Hepatocyte (in vitro differentiated cells): Measurements from ENCODE around the gene AKAP13. TPM values are rescaled to one million over a fixed set of nuclear protein-coding genes. Genes with fewer than 3 reads are reported as not detected.

Experiments used
- DNase-seq: peaks from one replicate; pipeline ENCODE4 v3.0.0-alpha.2; 2016; ENCODE audit warnings: low spot score
- H2AFZ ChIP-seq: fragments of 200-600 bp; sonication (generic); 2 replicates; pipeline ENCODE4 v1.6.0; 2016; ENCODE audit warnings: antibody characterized with exemption, mild to moderate bottlenecking
- H3K27ac ChIP-seq: fragments of 200-600 bp; sonication (generic); 2 replicates; pipeline ENCODE4 v1.5.1; 2016; ENCODE audit warnings: mild to moderate bottlenecking
- H3K27me3 ChIP-seq: fragments of 200-600 bp; sonication (generic); 2 replicates; pipeline ENCODE4 v1.6.1; 2016
- H3K36me3 ChIP-seq: fragments of 200-600 bp; sonication (generic); replicated peaks from 2 replicates; pipeline ENCODE4 v1.5.1; 2016; ENCODE audit warnings: low read depth; ENCODE audit not compliant: insufficient read depth
- H3K4me1 ChIP-seq: fragments of 200-600 bp; sonication (generic); 2 replicates; pipeline ENCODE4 v1.5.1; 2016; ENCODE audit warnings: mild to moderate bottlenecking, moderate library complexity; ENCODE audit not compliant: insufficient read depth
- H3K4me2 ChIP-seq: fragments of 200-600 bp; sonication (generic); 2 replicates; pipeline ENCODE4 v1.6.0; 2016
- H3K4me3 ChIP-seq: fragments of 200-600 bp; sonication (generic); 2 replicates; pipeline ENCODE4 v1.5.1; 2016; ENCODE audit warnings: mild to moderate bottlenecking
- H3K79me2 ChIP-seq: fragments of 200-600 bp; sonication (generic); 2 replicates; pipeline ENCODE4 v1.6.0; 2017; ENCODE audit warnings: mild to moderate bottlenecking
- H3K9me2 ChIP-seq: fragments of 200-600 bp; sonication (generic); replicated peaks from 2 replicates; pipeline ENCODE4 v1.6.0; 2017; ENCODE audit warnings: mild to moderate bottlenecking; ENCODE audit not compliant: insufficient read depth
- H3K9me3 ChIP-seq: fragments of 200-600 bp; sonication (generic); 2 replicates; pipeline ENCODE4 v1.5.1; 2016; ENCODE audit warnings: low read depth, mild to moderate bottlenecking
- H4K20me1 ChIP-seq: fragments of 200-600 bp; sonication (generic); 2 replicates; pipeline ENCODE4 v1.6.0; 2016; ENCODE audit warnings: mild to moderate bottlenecking; ENCODE audit not compliant: insufficient read depth, poor library complexity, severe bottlenecking
- CTCF ChIP-seq: fragments of 200-600 bp; sonication (generic); IDR thresholded peaks from 2 replicates; pipeline ENCODE4 v1.5.1; 2016; ENCODE audit warnings: antibody characterized with exemption, mild to moderate bottlenecking; ENCODE audit not compliant: poor library complexity
- EZH2 ChIP-seq: fragments of 200-600 bp; sonication (generic); IDR thresholded peaks from 2 replicates; pipeline ENCODE4 v1.6.1; 2016; ENCODE audit warnings: antibody characterized with exemption, mild to moderate bottlenecking, borderline replicate concordance
- EZH2phosphoT487 ChIP-seq: fragments of 200-600 bp; sonication (generic); IDR thresholded peaks from one replicate; pipeline ENCODE4 v1.6.1; 2018; ENCODE audit warnings: antibody characterized with exemption, mild to moderate bottlenecking, low read depth, moderate library complexity; ENCODE audit not compliant: unreplicated experiment, severe bottlenecking
- WGBS: methylation state at CpG from one replicate; pipeline ENCODE4 v1.1.6; 2016; ENCODE audit warnings: low lambda C conversion rate; ENCODE audit errors: missing lambda C conversion rate; 5-methylcytosine and 5-hydroxymethylcytosine counted together
- polyA plus RNA-seq: library from polyadenylated mRNA; unstranded; fragments of >200 nt; fragmentation: Nextera tagmentation; extraction: Ambion mirVana; gene quantifications from 2 replicates; pipeline ENCODE4 v1.2.1, GENCODE V29; 2016
- total RNA-seq: library from RNA; depleted of rRNA; stranded (reverse); fragments of >200 nt; gene quantifications from 2 replicates; pipeline ENCODE4 v1.2.3, GENCODE V29; 2014

The AKAP13 gene
- total and polyA plus RNA-seq, 2 experiments from 2014 or later = 55.6 to 80.9 TPM

- Histone ChIP-seq H4K20me1 (no peaks in the 10 kb centered on the region), H3K79me2 (peaks cover 63% of the 10 kb centered on the region), H3K9me2 (no peaks in the 10 kb centered on the region), H3K4me3 (no peak overlapping the region), H3K4me1 (peaks cover 32% of the 10 kb centered on the region), H3K9me3 (no peaks in the 10 kb centered on the region), H3K36me3 (no peaks in the 10 kb centered on the region), H3K27ac (peak overlapping the region; percentile 84), H2AFZ (no peak overlapping the region), H3K4me2 (peak overlapping the region; percentile 70), H3K27me3 (no peaks in the 10 kb centered on the region)
- 23% methylated on average over 3 of the region's 3 CpGs for WGBS
- TF ChIP-seq EZH2phosphoT487 (no peak), CTCF (no peak), EZH2 (no peak)
- peak; percentile 32 for DNase-seq
Measured at GRCh38 chr15:85588677-85589076, 208.3 kb downstream of the AKAP13 start.

GRCh38 chr15:85589851-85590250 is 209.4 kb downstream of the AKAP13 start:
- no peak overlapping the region for H2AFZ ChIP-seq
- peak overlapping the region; percentile 70 for H3K4me2 ChIP-seq
- no peaks in the 10 kb centered on the region for H3K36me3 ChIP-seq
- no peaks in the 10 kb centered on the region for H3K9me2 ChIP-seq
- no peaks in the 10 kb centered on the region for H4K20me1 ChIP-seq
- WGBS = 50% methylated on average over 2 of the region's 2 CpGs
- H3K27me3 ChIP-seq = no peaks in the 10 kb centered on the region
- H3K79me2 ChIP-seq = peaks cover 63% of the 10 kb centered on the region
- TF ChIP-seq EZH2phosphoT487 (no peak), EZH2 (no peak), CTCF (no peak)
- H3K4me1 ChIP-seq = peaks cover 32% of the 10 kb centered on the region
- H3K9me3 ChIP-seq = no peaks in the 10 kb centered on the region
- H3K27ac ChIP-seq = peak overlapping the region; percentile 84
- DNase-seq = peak; percentile 26
- H3K4me3 ChIP-seq = no peak overlapping the region

GRCh38 chr15:85591622-85592021 is 211.2 kb downstream of the AKAP13 start:
- Histone ChIP-seq H3K79me2 (peaks cover 63% of the 10 kb centered on the region), H3K4me3 (no peak overlapping the region), H2AFZ (no peak overlapping the region), H3K27ac (no peak overlapping the region), H3K36me3 (no peaks in the 10 kb centered on the region), H3K4me1 (peaks cover 32% of the 10 kb centered on the region), H3K4me2 (no peak overlapping the region), H3K27me3 (no peaks in the 10 kb centered on the region), H3K9me3 (no peaks in the 10 kb centered on the region), H3K9me2 (no peaks in the 10 kb centered on the region), H4K20me1 (no peaks in the 10 kb centered on the region)
- TF ChIP-seq CTCF = no peak
- TF ChIP-seq EZH2phosphoT487 = no peak
- no peak for TF ChIP-seq EZH2
- DNase-seq = no peak
- WGBS = 94% methylated on average over 4 of the region's 4 CpGs

- Histone ChIP-seq H3K4me2 (no peak overlapping the region), H3K9me3 (no peaks in the 10 kb centered on the region), H2AFZ (no peak overlapping the region), H3K4me1 (peaks cover 32% of the 10 kb centered on the region), H3K36me3 (no peaks in the 10 kb centered on the region), H3K4me3 (no peak overlapping the region), H3K27ac (peak overlapping the region; percentile 3), H3K27me3 (no peaks in the 10 kb centered on the region), H3K9me2 (no peaks in the 10 kb centered on the region), H3K79me2 (peaks cover 65% of the 10 kb centered on the region), H4K20me1 (no peaks in the 10 kb centered on the region)
- DNase-seq = no peak
- WGBS = 63% methylated on average over 3 of the region's 3 CpGs
- TF ChIP-seq EZH2 (no peak), EZH2phosphoT487 (no peak), CTCF (peak; percentile 28)
Measured at GRCh38 chr15:85592148-85592547, 211.7 kb downstream of the AKAP13 start.
